K562 (cell line): ENCODE data around the gene LEPR. TPM values are rescaled to one million over a fixed set of nuclear protein-coding genes. Genes with fewer than 3 reads are reported as not detected.

ENCODE experiments used
- ATAC-seq: fragments of 200-7000 bp; cut with Tn5 transposase; 3 replicates; pipeline ENCODE4 v1.9.1; 2020; ENCODE audit warnings: moderate library complexity
- BruUV-seq: library from RNA; stranded (reverse); fragments of 400-500 nt; replicated peaks from 2 replicates; lab custom pipeline; 2021; lab: Mats Ljungman, UMichigan
- CTCF ChIA-PET: fragments of 300-600 bp; formaldehyde crosslinking; extraction: SDS; loops from one replicate; lab custom pipeline; 2021; ENCODE audit warnings: low intra/inter-chr PET ratio; lab: Yijun Ruan, JAX
- POLR2A ChIA-PET: fragments of 300-600, 350-650 bp; sonication (Branson Sonifier 250); formaldehyde crosslinking; extraction: SDS; loops from one replicate; lab custom pipeline; 2021; ENCODE audit warnings: antibody characterized with exemption, inconsistent platforms; lab: Yijun Ruan, JAX
- DNase-seq, 4 experiments: peaks; one replicate each; pipeline versions ENCODE4 v3.0.0 to v3.0.0-alpha.2; 2011 to 2018; ENCODE audit warnings: low spot score in 3 of 4, mixed read lengths in 3 of 4; ENCODE audit errors: extremely low read depth in 1 of 4
- FAIRE-seq: peaks from 2 replicates; lab custom pipeline; 2011; peaks lifted over from hg19 to GRCh38; lab: Jason Lieb, UNC
- H2AFZ ChIP-seq: 2 replicates; pipeline ENCODE4 v1.6.0; 2011; ENCODE audit warnings: low read depth, low read length, control low read depth, inconsistent platforms
- H3K27ac ChIP-seq: fragments of 200-600 bp; 3 replicates; pipeline ENCODE4 v1.8.0; 2011; ENCODE audit warnings: low read depth, mild to moderate bottlenecking, control low read depth, inconsistent platforms, low read length, moderate library complexity, mixed read lengths; ENCODE audit errors: extremely low read depth
- H3K27me3 ChIP-seq, 2 experiments: fragments of 300-600 bp in 1 of 2; 2 replicates in 1 of 2; 3 replicates in 1 of 2; pipeline versions ENCODE4 v1.6.0 to v1.8.0; 2011; ENCODE audit warnings: inconsistent platforms in 2 of 2, low read length in 2 of 2, mild to moderate bottlenecking in 1 of 2, mixed read lengths in 1 of 2, moderate library complexity in 1 of 2; ENCODE audit not compliant: control insufficient read depth in 2 of 2, insufficient read depth in 2 of 2
- H3K36me3 ChIP-seq: fragments of 300-600 bp; 3 replicates; pipeline ENCODE4 v1.8.0; 2011; ENCODE audit warnings: mild to moderate bottlenecking, low read length, inconsistent platforms; ENCODE audit not compliant: control insufficient read depth, insufficient read depth
- H3K4me1 ChIP-seq, 2 experiments: fragments of 200-600 bp in 1 of 2; replicated peaks in 1 of 2; 2 replicates in 1 of 2; 3 replicates in 1 of 2; pipeline versions ENCODE4 v1.5.1 to v1.8.0; 2011; ENCODE audit warnings: inconsistent platforms in 2 of 2, low read length in 2 of 2, mild to moderate bottlenecking in 1 of 2, mixed read lengths in 1 of 2, moderate library complexity in 1 of 2; ENCODE audit not compliant: control insufficient read depth in 2 of 2, insufficient read depth in 2 of 2
- H3K4me2 ChIP-seq: 2 replicates; pipeline ENCODE4 v1.6.1; 2011; ENCODE audit warnings: low read length, control low read depth, inconsistent platforms, mixed read lengths; ENCODE audit not compliant: insufficient read depth
- H3K4me3 ChIP-seq: fragments of 200-600 bp; sonication (generic), shearing (Covaris generic); 2 replicates; pipeline ENCODE4 v1.5.1; 2016; ENCODE audit warnings: control low read depth, inconsistent platforms
- H3K79me2 ChIP-seq: fragments of 200-600 bp; 3 replicates; pipeline ENCODE4 v1.8.0; 2011; ENCODE audit warnings: low read length, inconsistent platforms; ENCODE audit not compliant: control insufficient read depth, insufficient read depth
- H3K9ac ChIP-seq, 2 experiments: 2 replicates each; pipeline versions ENCODE4 v1.6.0 to v1.6.1; 2011; ENCODE audit warnings: low read depth in 2 of 2, low read length in 2 of 2, control low read depth in 1 of 2, inconsistent platforms in 1 of 2, mild to moderate bottlenecking in 1 of 2, mixed read lengths in 1 of 2; ENCODE audit not compliant: insufficient read depth in 1 of 2
- H3K9me1 ChIP-seq: one replicate; pipeline ENCODE4 v1.6.0; 2011; ENCODE audit warnings: inconsistent platforms, mild to moderate bottlenecking, low read length, moderate library complexity; ENCODE audit not compliant: control insufficient read depth, insufficient read depth
- H3K9me3 ChIP-seq: replicated peaks from 2 replicates; pipeline ENCODE4 v1.5.1; 2011; ENCODE audit warnings: low read depth, low read length, inconsistent platforms; ENCODE audit not compliant: control insufficient read depth, insufficient read depth
- H4K20me1 ChIP-seq: replicated peaks from 2 replicates; pipeline ENCODE4 v1.6.1; 2011; ENCODE audit warnings: low read length, inconsistent platforms, mixed read lengths; ENCODE audit not compliant: control insufficient read depth, insufficient read depth
- BRCA1 ChIP-seq, 2 experiments: fragments of 450-650 bp in 1 of 2; sonication (generic) in 1 of 2; formaldehyde crosslinking in 1 of 2; IDR thresholded peaks; 2 replicates each; pipeline versions ENCODE4 v1.5.0 to v1.6.1; 2017 to 2020; ENCODE audit warnings: mild to moderate bottlenecking in 1 of 2, missing genetic modification reagents in 1 of 2
- BRF1 ChIP-seq: IDR thresholded peaks from 3 replicates; pipeline ENCODE4 v1.6.1; 2011; ENCODE audit warnings: borderline replicate concordance, mild to moderate bottlenecking; ENCODE audit not compliant: insufficient read length; ENCODE audit errors: extremely low read depth
- CAMTA2 ChIP-seq: fragments of 250-450 bp; sonication (Bioruptor Pico); conservative IDR thresholded peaks from 2 replicates; pipeline ENCODE4 v1.5.1; 2022
- ETV6 ChIP-seq, 3 experiments: fragments of 150-350 bp in 1 of 3; sonication (generic) in 1 of 3; formaldehyde crosslinking in 1 of 3; IDR thresholded peaks; 2 replicates each; pipeline versions ENCODE4 v1.6.1 to v1.8.0; 2014 to 2022; ENCODE audit warnings: borderline replicate concordance in 2 of 3, low read depth in 2 of 3, antibody characterized with exemption in 1 of 3, low read length in 1 of 3, mild to moderate bottlenecking in 1 of 3, missing genetic modification reagents in 1 of 3
- FOXA1 ChIP-seq: fragments of 450-650 bp; IDR thresholded peaks from 2 replicates; pipeline ENCODE4 v1.6.1; 2016; ENCODE audit warnings: mild to moderate bottlenecking, borderline replicate concordance
- JUNB ChIP-seq: fragments of 450-650 bp; formaldehyde crosslinking; conservative IDR thresholded peaks from 2 replicates; pipeline ENCODE4 v1.4.0; 2020; ENCODE audit warnings: mild to moderate bottlenecking
- MLLT1 ChIP-seq, 2 experiments: fragments of 450-650 bp; IDR thresholded peaks; 2 replicates each; pipeline ENCODE4 v1.6.1; 2016
- PHF8 ChIP-seq: fragments of 200-600 bp; sonication (generic); IDR thresholded peaks from 2 replicates; pipeline ENCODE4 v1.6.1; 2012; ENCODE audit warnings: mixed run types, mild to moderate bottlenecking, inconsistent platforms, low read length, moderate library complexity, borderline replicate concordance
- XRCC4 ChIP-seq: IDR thresholded peaks from one replicate; pipeline ENCODE4 v1.6.1; 2011; ENCODE audit not compliant: insufficient read depth, insufficient read length; ENCODE audit errors: extremely low read depth
- ZFP36 ChIP-seq: fragments of 150-350 bp; IDR thresholded peaks from 2 replicates; pipeline ENCODE4 v1.6.1; 2018; ENCODE audit warnings: low read length, low read depth; ENCODE audit not compliant: partially characterized antibody
- ZNF316 ChIP-seq: fragments of 450-650 bp; IDR thresholded peaks from 2 replicates; pipeline ENCODE4 v1.6.1; 2016
- WGBS: fragments of 100-300 bp; shearing (Covaris generic); methylation state at CpG from one replicate; pipeline ENCODE4 v1.1.6; 2016; ENCODE audit warnings: low coverage, mixed read lengths; ENCODE audit not compliant: insufficient coverage; ENCODE audit errors: missing lambda C conversion rate; 5-methylcytosine and 5-hydroxymethylcytosine counted together
- in situ Hi-C: fragments of 300-500 bp; cut with MboI; formaldehyde crosslinking; loops from 4 replicates; pipeline ENCODE4 v1.15.0; 2018; ENCODE audit warnings: inconsistent platforms, mixed read lengths
- intact Hi-C: fragments of 100-400 bp; cut with micrococcal nuclease; formaldehyde crosslinking; loops from 2 replicates; pipeline ENCODE4 v1.14.2; 2022
- polyA plus RNA-seq, 8 experiments: library from polyadenylated mRNA; depleted of rRNA in 4 of 8; stranded (reverse) in 5 of 8; unstranded in 3 of 8; fragments of >200 nt; fragmentation: Nextera tagmentation in 2 of 8; fragmentation: Illumina TruSeq in 1 of 8; extraction: Ambion mirVana in 2 of 8; extraction: Trizol in 1 of 8; gene quantifications; 2 replicates each; pipeline versions ENCODE4 v1.2.1 to v1.2.3, GENCODE V29; 2011 to 2014; ENCODE audit warnings: inconsistent platforms in 1 of 8, missing spikeins in 1 of 8
- total RNA-seq, 7 experiments: library from RNA; depleted of rRNA in 6 of 7; stranded (reverse); fragments of >200 nt in 6 of 7; fragmentation: Illumina TruSeq in 2 of 7; extraction: Trizol in 2 of 7; gene quantifications; 2 replicates each; pipeline versions ENCODE4 v1.2.1 to v1.2.3, GENCODE V29; 2011 to 2021; ENCODE audit warnings: low replicate concordance in 1 of 7

LEPR gene
- total and polyA plus RNA-seq, 9 of the 15 experiments (the other 6 are each of a cell fraction or from before 2014, with no cell fraction given): 12.2 to 111 (median 43.1) TPM

- TF ChIP-seq ETV6 (IDR thresholded peaks at IDR 0.05; ENCODE audit: borderline replicate concordance in 1 of 2, low read depth in 2 of 2, low read length in 1 of 2): no peak
- no peak for TF ChIP-seq ETV6 (CRISPR knock-in tag; IDR thresholded peaks at IDR 0.05; ENCODE audit: borderline replicate concordance)
- no peak for TF ChIP-seq BRCA1 (IDR thresholded peaks at IDR 0.05)
- TF ChIP-seq BRCA1 (CRISPR knock-in tag; IDR thresholded peaks at IDR 0.05): no peak
- TF ChIP-seq JUNB (CRISPR knock-in tag): no peak
- no peak for TF ChIP-seq PHF8
Measured at GRCh38 chr1:65425006-65425405, 4.5 kb downstream of the LEPR start (continued).

GRCh38 chr1:65425697-65426096, 5.2 kb downstream of the LEPR start:
- ATAC-seq (no peak), DNase-seq (no peak), FAIRE-seq (no peak)
- TF ChIP-seq ZNF316: no peak
- no peak for TF ChIP-seq XRCC4
- no peak for TF ChIP-seq MLLT1 (IDR thresholded peaks at IDR 0.05)
- TF ChIP-seq ZFP36: peak; percentile 64
- TF ChIP-seq FOXA1: no peak
- TF ChIP-seq CAMTA2: no peak
- TF ChIP-seq BRF1: no peak
- H3K9me1 ChIP-seq: no peaks in the 10 kb centered on the region
- peaks cover 73% of the 10 kb centered on the region for H3K36me3 ChIP-seq
- POLR2A ChIA-PET: interaction anchor here (0.6 kb wide), 1 partner anchor 638 kb away, joined by 3 read pairs; no protein-coding TSS in a partner anchor
- no peak overlapping the region for H3K4me3 ChIP-seq
- H3K27me3 ChIP-seq: no peaks in the 10 kb centered on the region
- peaks cover 3% of the 10 kb centered on the region; the same call in 1 of the 2 replicates for H4K20me1 ChIP-seq
- H3K4me2 ChIP-seq: no peak overlapping the region
- in situ Hi-C loops (loop anchor here (10.0 kb wide), 1 partner anchor 361 kb away; no protein-coding TSS in a partner anchor), intact Hi-C loops (no loop called here)
- H3K9ac ChIP-seq: no peak overlapping the region
- peaks cover 8 to 40% of the 10 kb centered on the region in 2 experiments; a peak in 4 of 5 replicates for H3K4me1 ChIP-seq
- no peak overlapping the region for H3K27ac ChIP-seq
- H3K9me3 ChIP-seq: no peaks in the 10 kb centered on the region
- peaks cover 89% of the 10 kb centered on the region for H3K79me2 ChIP-seq
- 89% methylated on average over 3 of the region's 3 CpGs for WGBS
- BruUV-seq: no TSS peak
- no peak overlapping the region for H2AFZ ChIP-seq
- CTCF ChIA-PET: no interaction called here
